GM12878 (cell line): ENCODE results near the gene ASAP3. TPM values are rescaled to one million over a fixed set of nuclear protein-coding genes. Genes with fewer than 3 reads are reported as not detected.

Experiments used
- ATF2 ChIP-seq: IDR thresholded peaks from 2 replicates; pipeline ENCODE4 v1.6.1; 2012; ENCODE audit warnings: low read length, inconsistent platforms
- BRCA1 ChIP-seq: IDR thresholded peaks from 2 replicates; pipeline ENCODE4 v1.6.1; 2011; ENCODE audit warnings: low read depth, low read length, improper control_type of control experiment
- CHD2 ChIP-seq: IDR thresholded peaks from 2 replicates; pipeline ENCODE4 v1.6.1; 2011; ENCODE audit warnings: low read depth, low read length, improper control_type of control experiment, borderline replicate concordance
- ESRRA ChIP-seq: IDR thresholded peaks from 2 replicates; pipeline ENCODE4 v1.6.1; 2012; ENCODE audit warnings: mild to moderate bottlenecking, low read length, improper control_type of control experiment
- ETV6 ChIP-seq, 2 experiments: fragments of 450-650 bp in 1 of 2; IDR thresholded peaks in 1 of 2; conservative IDR thresholded peaks in 1 of 2; 2 replicates each; pipeline ENCODE4 v1.6.1; 2014; ENCODE audit warnings: antibody characterized with exemption in 1 of 2, borderline replicate concordance in 1 of 2, low read depth in 1 of 2, mild to moderate bottlenecking in 1 of 2, moderate library complexity in 1 of 2
- GABPA ChIP-seq: IDR thresholded peaks from 2 replicates; pipeline ENCODE4 v1.6.1; 2014; ENCODE audit warnings: antibody characterized with exemption, low read depth, mild to moderate bottlenecking, inconsistent platforms
- IKZF2 ChIP-seq, 2 experiments: fragments of 450-650 bp; IDR thresholded peaks; 2 replicates each; pipeline ENCODE4 v1.6.1; 2017; ENCODE audit warnings: mild to moderate bottlenecking in 2 of 2, moderate library complexity in 2 of 2
- IRF4 ChIP-seq: IDR thresholded peaks from 2 replicates; pipeline ENCODE4 v1.6.1; 2011; ENCODE audit warnings: low read depth, low read length
- MEF2B ChIP-seq: fragments of 450-650 bp; IDR thresholded peaks from 2 replicates; pipeline ENCODE4 v1.6.1; 2018; ENCODE audit warnings: mild to moderate bottlenecking, moderate library complexity; ENCODE audit not compliant: partially characterized antibody, poor library complexity, severe bottlenecking
- MLLT1 ChIP-seq: fragments of 450-650 bp; IDR thresholded peaks from 2 replicates; pipeline ENCODE4 v1.6.1; 2016; ENCODE audit warnings: mild to moderate bottlenecking
- MTA2 ChIP-seq: fragments of 450-650 bp; IDR thresholded peaks from 2 replicates; pipeline ENCODE4 v1.6.1; 2016; ENCODE audit warnings: low read depth, mild to moderate bottlenecking, moderate library complexity
- MTA3 ChIP-seq: IDR thresholded peaks from 2 replicates; pipeline ENCODE4 v1.6.1; 2012; ENCODE audit warnings: low read length, inconsistent platforms, borderline replicate concordance
- NFIC ChIP-seq: IDR thresholded peaks from 2 replicates; pipeline ENCODE4 v1.6.1; 2012; ENCODE audit warnings: low read depth, mild to moderate bottlenecking, inconsistent platforms, low read length, moderate library complexity
- NFYA ChIP-seq: IDR thresholded peaks from 2 replicates; pipeline ENCODE4 v1.6.1; 2011; ENCODE audit warnings: low read depth, mild to moderate bottlenecking, low read length, improper control_type of control experiment, borderline replicate concordance
- NR2C2 ChIP-seq: IDR thresholded peaks from 2 replicates; pipeline ENCODE4 v1.6.1; 2011; ENCODE audit warnings: borderline replicate concordance, low read depth; ENCODE audit not compliant: control insufficient read depth, insufficient read length
- PAX5 ChIP-seq: IDR thresholded peaks from 2 replicates; pipeline ENCODE4 v1.6.1; 2011; ENCODE audit warnings: low read depth, low read length, borderline replicate concordance
- POLR2AphosphoS5 ChIP-seq: IDR thresholded peaks from 2 replicates; pipeline ENCODE4 v1.6.1; 2011; ENCODE audit warnings: mild to moderate bottlenecking, low read length, inconsistent platforms
- RBBP5 ChIP-seq: fragments of 200-600 bp; sonication (generic); conservative IDR thresholded peaks from 2 replicates; pipeline ENCODE4 v1.6.1; 2016
- RCOR1 ChIP-seq: conservative IDR thresholded peaks from 2 replicates; pipeline ENCODE4 v1.6.1; 2012; ENCODE audit warnings: low read depth, low read length, improper control_type of control experiment
- SIN3A ChIP-seq: IDR thresholded peaks from 2 replicates; pipeline ENCODE4 v1.6.1; 2012; ENCODE audit warnings: low read depth, low read length, improper control_type of control experiment
- STAT1 ChIP-seq: fragments of 450-650 bp; conservative IDR thresholded peaks from 2 replicates; pipeline ENCODE4 v1.6.1; 2014; ENCODE audit warnings: antibody characterized with exemption, mild to moderate bottlenecking
- TCF12 ChIP-seq: IDR thresholded peaks from 2 replicates; pipeline ENCODE4 v1.6.1; 2011; ENCODE audit warnings: low read depth, mild to moderate bottlenecking, low read length
- ZBED1 ChIP-seq: IDR thresholded peaks from 2 replicates; pipeline ENCODE4 v1.6.1; 2016; ENCODE audit warnings: borderline replicate concordance
- polyA plus RNA-seq, 11 experiments: library from polyadenylated mRNA; depleted of rRNA in 4 of 11; unstranded in 6 of 11; stranded (reverse) in 5 of 11; fragments of >200 nt; fragmentation: Nextera tagmentation in 4 of 11; fragmentation: Illumina TruSeq in 1 of 11; extraction: Ambion mirVana in 4 of 11; extraction: Trizol in 1 of 11; gene quantifications; 1 replicate in 1 of 11; 2 replicates in 10 of 11; pipeline versions ENCODE4 v1.2.1 to v1.2.3, GENCODE V29; 2011 to 2016; ENCODE audit warnings: inconsistent platforms in 2 of 11, missing spikeins in 2 of 11, low read depth in 1 of 11
- total RNA-seq, 4 experiments: library from RNA; depleted of rRNA in 3 of 4; stranded (reverse); fragments of >200 nt in 3 of 4; fragmentation: Illumina TruSeq in 1 of 4; extraction: Trizol in 1 of 4; gene quantifications; 2 replicates each; pipeline versions ENCODE4 v1.2.1 to v1.2.3, GENCODE V29; 2013 to 2021
- TF ChIP-seq, protein P1 (sequence below): fragments of 150-350 bp; IDR thresholded peaks from 2 replicates; pipeline ENCODE4 v1.6.1; 2014; ENCODE audit warnings: mild to moderate bottlenecking, low read depth, low read length
- TF ChIP-seq, protein P2 (sequence below): fragments of 450-650 bp; conservative IDR thresholded peaks from 2 replicates; pipeline ENCODE4 v1.6.1; 2017; ENCODE audit warnings: mild to moderate bottlenecking, moderate library complexity

Gene ASAP3
- total and polyA plus RNA-seq, 10 of the 15 experiments (the other 5 are each of a cell fraction or from before 2014, with no cell fraction given) = 0.04 to 0.92 (median 0.34) TPM; not detected in 1

- TF ChIP-seq, protein P1, sequence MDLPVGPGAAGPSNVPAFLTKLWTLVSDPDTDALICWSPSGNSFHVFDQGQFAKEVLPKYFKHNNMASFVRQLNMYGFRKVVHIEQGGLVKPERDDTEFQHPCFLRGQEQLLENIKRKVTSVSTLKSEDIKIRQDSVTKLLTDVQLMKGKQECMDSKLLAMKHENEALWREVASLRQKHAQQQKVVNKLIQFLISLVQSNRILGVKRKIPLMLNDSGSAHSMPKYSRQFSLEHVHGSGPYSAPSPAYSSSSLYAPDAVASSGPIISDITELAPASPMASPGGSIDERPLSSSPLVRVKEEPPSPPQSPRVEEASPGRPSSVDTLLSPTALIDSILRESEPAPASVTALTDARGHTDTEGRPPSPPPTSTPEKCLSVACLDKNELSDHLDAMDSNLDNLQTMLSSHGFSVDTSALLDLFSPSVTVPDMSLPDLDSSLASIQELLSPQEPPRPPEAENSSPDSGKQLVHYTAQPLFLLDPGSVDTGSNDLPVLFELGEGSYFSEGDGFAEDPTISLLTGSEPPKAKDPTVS = no peak
- TF ChIP-seq IKZF2 (IDR thresholded peaks at IDR 0.05) = peak; percentile 55; a peak in 3 of 4 replicates
- no peak for TF ChIP-seq STAT1
- TF ChIP-seq MTA3 = 0 out of 2 replicates have a peak, but pooled peaks have one; percentile 79
- no peak for TF ChIP-seq GABPA
- no peak for TF ChIP-seq RCOR1
- TF ChIP-seq ETV6 (conservative IDR thresholded peaks at IDR 0.05 in 1 of 2, IDR thresholded peaks at IDR 0.05 in 1 of 2; ENCODE audit: borderline replicate concordance in 1 of 2, low read depth in 1 of 2) = peak in 1 of 2 experiments; percentile 51; a peak in 1 of 4 replicates
- TF ChIP-seq NR2C2 = no peak
- TF ChIP-seq SIN3A = no peak
- 0 out of 2 replicates have a peak, but pooled peaks have one; percentile 49 for TF ChIP-seq NFIC
- peak; percentile 58; the same call in 1 of the 2 replicates for TF ChIP-seq IRF4
- TF ChIP-seq ESRRA = no peak
- TF ChIP-seq POLR2AphosphoS5 = no peak
- no peak for TF ChIP-seq RBBP5
- peak; percentile 93 for TF ChIP-seq TCF12
- TF ChIP-seq PAX5 = no peak; the same call in 1 of the 2 replicates
- no peak for TF ChIP-seq BRCA1
- TF ChIP-seq ZBED1 = no peak
- TF ChIP-seq MEF2B = peak; percentile 18
- TF ChIP-seq, protein P2, sequence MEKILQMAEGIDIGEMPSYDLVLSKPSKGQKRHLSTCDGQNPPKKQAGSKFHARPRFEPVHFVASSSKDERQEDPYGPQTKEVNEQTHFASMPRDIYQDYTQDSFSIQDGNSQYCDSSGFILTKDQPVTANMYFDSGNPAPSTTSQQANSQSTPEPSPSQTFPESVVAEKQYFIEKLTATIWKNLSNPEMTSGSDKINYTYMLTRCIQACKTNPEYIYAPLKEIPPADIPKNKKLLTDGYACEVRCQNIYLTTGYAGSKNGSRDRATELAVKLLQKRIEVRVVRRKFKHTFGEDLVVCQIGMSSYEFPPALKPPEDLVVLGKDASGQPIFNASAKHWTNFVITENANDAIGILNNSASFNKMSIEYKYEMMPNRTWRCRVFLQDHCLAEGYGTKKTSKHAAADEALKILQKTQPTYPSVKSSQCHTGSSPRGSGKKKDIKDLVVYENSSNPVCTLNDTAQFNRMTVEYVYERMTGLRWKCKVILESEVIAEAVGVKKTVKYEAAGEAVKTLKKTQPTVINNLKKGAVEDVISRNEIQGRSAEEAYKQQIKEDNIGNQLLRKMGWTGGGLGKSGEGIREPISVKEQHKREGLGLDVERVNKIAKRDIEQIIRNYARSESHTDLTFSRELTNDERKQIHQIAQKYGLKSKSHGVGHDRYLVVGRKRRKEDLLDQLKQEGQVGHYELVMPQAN = no peak; the same call in 1 of the 2 replicates
- no peak for TF ChIP-seq CHD2
- TF ChIP-seq NFYA = no peak
- peak; percentile 37; the same call in 1 of the 2 replicates for TF ChIP-seq MTA2
- TF ChIP-seq ATF2 = no peak; the same call in 1 of the 2 replicates
- no peak for TF ChIP-seq MLLT1
Measured at GRCh38 chr1:23528250-23528978, 44.4 kb upstream of the ASAP3 start (continued).
